RWPE1 (cell line): ENCODE data around the gene PTPN23.

Experiments
- CTCF ChIA-PET: fragments of 350-600 bp; sonication (Branson Sonifier 250); formaldehyde crosslinking; extraction: SDS; loops from one replicate; lab custom pipeline; 2021; lab: Yijun Ruan, JAX
- POLR2A ChIA-PET: fragments of 400-600 bp; formaldehyde crosslinking; extraction: SDS; loops from one replicate; lab custom pipeline; 2020; ENCODE audit warnings: antibody characterized with exemption; ENCODE audit not compliant: low non-redundant PET; lab: Yijun Ruan, JAX
- DNase-seq: peaks from one replicate; pipeline ENCODE4 v3.0.0; 2012; ENCODE audit warnings: low spot score
- H3K27ac ChIP-seq: fragments of 450-650 bp; 2 replicates; pipeline ENCODE4 v1.5.1; 2017
- TF ChIP-seq, protein P1 (sequence below): fragments of 450-650 bp; conservative IDR thresholded peaks from 2 replicates; pipeline ENCODE4 v1.5.1; 2017; ENCODE audit warnings: low read depth, mild to moderate bottlenecking

The PTPN23 gene

DNA sequence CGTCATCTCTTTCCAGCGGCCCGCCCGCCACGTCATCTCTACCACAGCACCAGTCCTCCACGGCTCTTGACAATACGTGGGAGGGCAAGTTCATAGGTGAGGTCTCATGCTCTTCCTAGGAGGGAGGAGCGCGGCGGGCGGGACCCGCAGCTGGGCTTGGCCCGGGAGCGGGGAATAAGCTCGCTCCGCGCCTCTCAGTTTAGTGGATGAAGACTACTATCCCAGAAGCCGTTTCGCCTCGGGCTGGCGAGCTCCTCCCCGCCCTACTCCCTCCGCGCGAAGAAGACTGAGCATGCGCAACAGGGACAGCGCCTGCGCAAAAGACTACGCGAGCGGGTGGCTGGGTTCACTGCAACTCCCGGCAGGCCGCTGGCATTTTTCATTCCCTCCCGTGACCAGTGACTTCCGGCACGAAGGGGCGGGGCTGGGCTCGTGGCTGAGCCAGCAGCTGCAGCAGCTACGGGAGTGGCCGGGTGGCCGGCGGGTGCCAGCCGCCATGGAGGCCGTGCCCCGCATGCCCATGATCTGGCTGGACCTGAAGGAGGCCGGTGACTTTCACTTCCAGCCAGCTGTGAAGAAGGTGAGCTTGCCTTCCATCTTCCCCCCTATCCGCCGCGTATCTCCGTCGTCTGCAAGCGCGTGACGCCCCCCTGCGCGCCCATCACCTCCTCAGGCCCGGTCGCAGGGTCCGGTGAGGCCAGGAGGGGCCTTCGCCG lies at the start of gene PTPN23:
Gene PTPN23, plus strand, starts transcription at position 421 of the 716 bp plus-strand sequence. Its CDS starts 76 bp downstream, at position 497.
- ChIA-PET CTCF (no interaction called here), POLR2A (interaction anchor here (0.6 kb wide), 1 partner anchor 286 kb away, joined by 7 read pairs; no protein-coding TSS in a partner anchor)
- peak; percentile 96 for DNase-seq
- H3K27ac ChIP-seq = peak within 1 kb of the TSS; percentile 94
- TF ChIP-seq, protein P1, sequence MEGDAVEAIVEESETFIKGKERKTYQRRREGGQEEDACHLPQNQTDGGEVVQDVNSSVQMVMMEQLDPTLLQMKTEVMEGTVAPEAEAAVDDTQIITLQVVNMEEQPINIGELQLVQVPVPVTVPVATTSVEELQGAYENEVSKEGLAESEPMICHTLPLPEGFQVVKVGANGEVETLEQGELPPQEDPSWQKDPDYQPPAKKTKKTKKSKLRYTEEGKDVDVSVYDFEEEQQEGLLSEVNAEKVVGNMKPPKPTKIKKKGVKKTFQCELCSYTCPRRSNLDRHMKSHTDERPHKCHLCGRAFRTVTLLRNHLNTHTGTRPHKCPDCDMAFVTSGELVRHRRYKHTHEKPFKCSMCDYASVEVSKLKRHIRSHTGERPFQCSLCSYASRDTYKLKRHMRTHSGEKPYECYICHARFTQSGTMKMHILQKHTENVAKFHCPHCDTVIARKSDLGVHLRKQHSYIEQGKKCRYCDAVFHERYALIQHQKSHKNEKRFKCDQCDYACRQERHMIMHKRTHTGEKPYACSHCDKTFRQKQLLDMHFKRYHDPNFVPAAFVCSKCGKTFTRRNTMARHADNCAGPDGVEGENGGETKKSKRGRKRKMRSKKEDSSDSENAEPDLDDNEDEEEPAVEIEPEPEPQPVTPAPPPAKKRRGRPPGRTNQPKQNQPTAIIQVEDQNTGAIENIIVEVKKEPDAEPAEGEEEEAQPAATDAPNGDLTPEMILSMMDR = no peak

DNA sequence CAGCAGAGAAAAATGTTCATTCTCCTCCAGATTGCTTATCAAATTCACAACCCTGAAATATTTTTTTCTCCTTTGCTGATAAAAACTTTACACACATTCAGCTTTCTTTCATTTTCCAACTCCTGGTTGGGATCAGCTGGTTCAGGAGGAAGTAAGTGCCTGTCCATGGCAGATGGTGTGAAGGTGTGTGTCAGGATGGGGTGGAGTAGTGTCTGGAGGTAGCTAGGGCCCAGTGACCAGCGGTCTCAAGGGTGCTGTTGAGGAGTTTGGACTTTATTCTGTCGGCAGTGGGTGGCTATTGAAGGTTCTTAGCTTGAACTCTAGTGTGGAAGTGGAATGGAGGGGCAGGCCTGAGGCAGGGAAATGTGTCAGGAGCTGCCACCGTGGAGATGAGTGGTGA lies 46.9 kb upstream of the PTPN23 start:
- no peak for DNase-seq
- ChIA-PET POLR2A (no interaction called here), CTCF (no interaction called here)
- TF ChIP-seq, protein P1 = no peak
- no peak overlapping the region for H3K27ac ChIP-seq

- ChIA-PET POLR2A (no interaction called here), CTCF (no interaction called here)
- no peak overlapping the region for H3K27ac ChIP-seq
- TF ChIP-seq, protein P1 = no peak
- DNase-seq = no peak
Observed at GRCh38 chr3:47337656-47338055, 43.2 kb upstream of the PTPN23 start.

GRCh38 chr3:47339951-47340350 lies 40.9 kb upstream of the PTPN23 start:
- TF ChIP-seq, protein P1 = no peak
- CTCF ChIA-PET = no interaction called here
- DNase-seq = no peak
- no peak overlapping the region for H3K27ac ChIP-seq
- POLR2A ChIA-PET = interaction anchor here (0.5 kb wide), 1 partner anchor 363 kb away, joined by 5 read pairs; no protein-coding TSS in a partner anchor

DNA sequence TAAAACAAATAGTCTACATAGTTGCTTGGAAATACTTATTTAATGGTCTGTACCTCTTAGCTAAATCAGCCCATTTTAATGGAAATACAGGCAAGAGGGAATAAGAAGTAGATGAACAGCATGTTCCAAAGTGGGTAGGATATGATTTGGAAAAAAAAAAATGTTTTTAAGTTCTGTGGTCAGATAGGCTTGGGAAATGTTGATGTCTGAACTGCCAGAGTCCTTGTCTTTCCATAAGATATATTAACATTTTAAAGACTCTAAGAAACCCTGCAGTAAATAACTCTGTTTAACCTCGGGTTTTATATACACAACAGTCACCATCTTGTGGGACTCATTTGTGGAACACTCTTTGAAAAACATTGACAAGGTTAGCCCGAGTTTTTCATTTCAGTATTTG lies 40.0 kb upstream of the PTPN23 start:
- ChIA-PET POLR2A (no interaction called here), CTCF (no interaction called here)
- no peak overlapping the region for H3K27ac ChIP-seq
- no peak for DNase-seq
- TF ChIP-seq, protein P1 = no peak

- no peak for DNase-seq
- CTCF ChIA-PET = no interaction called here
- H3K27ac ChIP-seq = no peak overlapping the region
- POLR2A ChIA-PET = no interaction called here
- TF ChIP-seq, protein P1 = no peak
Observed at GRCh38 chr3:47342151-47342550, 38.7 kb upstream of the PTPN23 start.
